ENCODE data around the gene ANAPC16.

- TF ChIP-seq CTCF (IDR thresholded peaks at IDR 0.05) (no peak), EZH2 (IDR thresholded peaks at IDR 0.05; ENCODE audit: borderline replicate concordance, insufficient read depth, low read depth, low read length, poor library complexity, severe bottlenecking) (no peak)
These were observed 26.9 kb downstream of the ANAPC16 start for GRCh38 chr10:72242675-72243074.

All from B cell (primary cell).